GM12878 (cell line): ENCODE data around the gene HEATR9. TPM values are rescaled to one million over a fixed set of nuclear protein-coding genes. Genes with fewer than 3 reads are reported as not detected.

ENCODE experiments used
- ESRRA ChIP-seq: IDR thresholded peaks from 2 replicates; pipeline ENCODE4 v1.6.1; 2012; ENCODE audit warnings: mild to moderate bottlenecking, low read length, improper control_type of control experiment
- FOS ChIP-seq: IDR thresholded peaks from 3 replicates; pipeline ENCODE4 v1.6.1; 2011; ENCODE audit warnings: borderline replicate concordance; ENCODE audit not compliant: insufficient read length; ENCODE audit errors: extremely low read depth
- IRF5 ChIP-seq: fragments of 450-650 bp; IDR thresholded peaks from 2 replicates; pipeline ENCODE4 v1.6.1; 2017; ENCODE audit warnings: borderline replicate concordance
- MTA3 ChIP-seq: IDR thresholded peaks from 2 replicates; pipeline ENCODE4 v1.6.1; 2012; ENCODE audit warnings: low read length, inconsistent platforms, borderline replicate concordance
- NFXL1 ChIP-seq: fragments of 450-650 bp; IDR thresholded peaks from 2 replicates; pipeline ENCODE4 v1.6.1; 2017; ENCODE audit warnings: antibody characterized with exemption, mild to moderate bottlenecking, borderline replicate concordance
- NFYA ChIP-seq: IDR thresholded peaks from 2 replicates; pipeline ENCODE4 v1.6.1; 2011; ENCODE audit warnings: low read depth, mild to moderate bottlenecking, low read length, improper control_type of control experiment, borderline replicate concordance
- POLR2A ChIP-seq: IDR thresholded peaks from 2 replicates; pipeline ENCODE4 v1.6.1; 2011; ENCODE audit warnings: low read depth, mild to moderate bottlenecking, low read length
- REST ChIP-seq: IDR thresholded peaks from 2 replicates; pipeline ENCODE4 v1.6.1; 2012; ENCODE audit warnings: mild to moderate bottlenecking, low read depth, low read length
- SIN3A ChIP-seq: IDR thresholded peaks from 2 replicates; pipeline ENCODE4 v1.6.1; 2012; ENCODE audit warnings: low read depth, low read length, improper control_type of control experiment
- TBL1XR1 ChIP-seq: IDR thresholded peaks from 2 replicates; pipeline ENCODE4 v1.6.1; 2012; ENCODE audit warnings: low read depth, low read length, improper control_type of control experiment
- USF1 ChIP-seq: IDR thresholded peaks from 2 replicates; pipeline ENCODE4 v1.6.1; 2011; ENCODE audit warnings: borderline replicate concordance, low read depth, mild to moderate bottlenecking, moderate library complexity, mixed read lengths, low read length; ENCODE audit not compliant: insufficient read depth; ENCODE audit errors: extremely low read length
- polyA plus RNA-seq, 11 experiments: library from polyadenylated mRNA; depleted of rRNA in 4 of 11; unstranded in 6 of 11; stranded (reverse) in 5 of 11; fragments of >200 nt; fragmentation: Nextera tagmentation in 4 of 11; fragmentation: Illumina TruSeq in 1 of 11; extraction: Ambion mirVana in 4 of 11; extraction: Trizol in 1 of 11; gene quantifications; 1 replicate in 1 of 11; 2 replicates in 10 of 11; pipeline versions ENCODE4 v1.2.1 to v1.2.3, GENCODE V29; 2011 to 2016; ENCODE audit warnings: inconsistent platforms in 2 of 11, missing spikeins in 2 of 11, low read depth in 1 of 11
- total RNA-seq, 4 experiments: library from RNA; depleted of rRNA in 3 of 4; stranded (reverse); fragments of >200 nt in 3 of 4; fragmentation: Illumina TruSeq in 1 of 4; extraction: Trizol in 1 of 4; gene quantifications; 2 replicates each; pipeline versions ENCODE4 v1.2.1 to v1.2.3, GENCODE V29; 2013 to 2021
- TF ChIP-seq, protein P1 (sequence below): fragments of 450-650 bp; formaldehyde crosslinking; IDR thresholded peaks from 2 replicates; pipeline ENCODE4 v1.4.0; 2020; ENCODE audit warnings: mild to moderate bottlenecking, moderate library complexity

HEATR9 gene
- total and polyA plus RNA-seq, 10 of the 15 experiments (the other 5 are each of a cell fraction or from before 2014, with no cell fraction given), result 0.04 to 0.43 (median 0.13) TPM; not detected in 2

DNA sequence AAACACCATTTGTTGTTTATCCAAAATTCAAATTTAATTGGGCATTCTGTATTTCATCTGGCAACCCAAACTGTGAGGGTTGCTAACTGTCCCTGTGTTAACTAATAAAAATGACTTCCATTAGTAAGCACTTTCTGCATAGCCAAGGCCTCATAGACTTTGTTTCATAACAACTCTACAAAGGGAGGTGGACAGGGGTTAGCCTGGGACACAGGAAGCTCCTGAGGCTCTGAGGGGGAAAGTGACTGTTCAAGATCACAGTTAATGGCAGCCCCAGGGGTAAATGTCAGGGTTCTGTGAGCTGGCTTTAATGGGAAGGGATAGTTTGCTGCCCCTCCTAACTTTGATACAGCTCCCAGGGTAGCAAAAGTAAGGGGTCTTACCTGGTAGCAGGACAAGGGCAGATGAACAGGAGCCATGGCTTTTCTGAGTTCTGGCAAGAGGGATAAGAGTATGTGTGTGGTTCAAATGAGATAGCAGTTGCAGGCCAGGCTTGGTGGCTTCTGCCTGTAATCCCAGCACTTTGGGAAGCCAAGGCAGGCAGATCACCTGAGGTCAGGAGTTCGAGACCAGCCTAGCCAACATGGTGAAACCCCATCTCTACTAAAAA is 2.2 kb downstream of the HEATR9 start (continued):
- TF ChIP-seq IRF5, result no peak
- TF ChIP-seq, protein P1, sequence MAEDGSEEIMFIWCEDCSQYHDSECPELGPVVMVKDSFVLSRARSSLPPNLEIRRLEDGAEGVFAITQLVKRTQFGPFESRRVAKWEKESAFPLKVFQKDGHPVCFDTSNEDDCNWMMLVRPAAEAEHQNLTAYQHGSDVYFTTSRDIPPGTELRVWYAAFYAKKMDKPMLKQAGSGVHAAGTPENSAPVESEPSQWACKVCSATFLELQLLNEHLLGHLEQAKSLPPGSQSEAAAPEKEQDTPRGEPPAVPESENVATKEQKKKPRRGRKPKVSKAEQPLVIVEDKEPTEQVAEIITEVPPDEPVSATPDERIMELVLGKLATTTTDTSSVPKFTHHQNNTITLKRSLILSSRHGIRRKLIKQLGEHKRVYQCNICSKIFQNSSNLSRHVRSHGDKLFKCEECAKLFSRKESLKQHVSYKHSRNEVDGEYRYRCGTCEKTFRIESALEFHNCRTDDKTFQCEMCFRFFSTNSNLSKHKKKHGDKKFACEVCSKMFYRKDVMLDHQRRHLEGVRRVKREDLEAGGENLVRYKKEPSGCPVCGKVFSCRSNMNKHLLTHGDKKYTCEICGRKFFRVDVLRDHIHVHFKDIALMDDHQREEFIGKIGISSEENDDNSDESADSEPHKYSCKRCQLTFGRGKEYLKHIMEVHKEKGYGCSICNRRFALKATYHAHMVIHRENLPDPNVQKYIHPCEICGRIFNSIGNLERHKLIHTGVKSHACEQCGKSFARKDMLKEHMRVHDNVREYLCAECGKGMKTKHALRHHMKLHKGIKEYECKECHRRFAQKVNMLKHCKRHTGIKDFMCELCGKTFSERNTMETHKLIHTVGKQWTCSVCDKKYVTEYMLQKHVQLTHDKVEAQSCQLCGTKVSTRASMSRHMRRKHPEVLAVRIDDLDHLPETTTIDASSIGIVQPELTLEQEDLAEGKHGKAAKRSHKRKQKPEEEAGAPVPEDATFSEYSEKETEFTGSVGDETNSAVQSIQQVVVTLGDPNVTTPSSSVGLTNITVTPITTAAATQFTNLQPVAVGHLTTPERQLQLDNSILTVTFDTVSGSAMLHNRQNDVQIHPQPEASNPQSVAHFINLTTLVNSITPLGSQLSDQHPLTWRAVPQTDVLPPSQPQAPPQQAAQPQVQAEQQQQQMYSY (CRISPR knock-in tag), result no peak
- no peak for TF ChIP-seq POLR2A
- TF ChIP-seq FOS, result no peak
- TF ChIP-seq NFYA, result no peak
- no peak for TF ChIP-seq REST
- no peak for TF ChIP-seq ESRRA
- TF ChIP-seq MTA3, result no peak
- no peak for TF ChIP-seq NFXL1
- TF ChIP-seq SIN3A, result no peak
- TF ChIP-seq TBL1XR1, result no peak
- no peak for TF ChIP-seq USF1
